Measurements from ENCODE around the gene RAMACL.
"Not testable (repeated sequence)": the region's sequence is repeated elsewhere in the genome, so short reads cannot be mapped to it uniquely, and the experiment has no call there.

RAMACL gene

DNA sequence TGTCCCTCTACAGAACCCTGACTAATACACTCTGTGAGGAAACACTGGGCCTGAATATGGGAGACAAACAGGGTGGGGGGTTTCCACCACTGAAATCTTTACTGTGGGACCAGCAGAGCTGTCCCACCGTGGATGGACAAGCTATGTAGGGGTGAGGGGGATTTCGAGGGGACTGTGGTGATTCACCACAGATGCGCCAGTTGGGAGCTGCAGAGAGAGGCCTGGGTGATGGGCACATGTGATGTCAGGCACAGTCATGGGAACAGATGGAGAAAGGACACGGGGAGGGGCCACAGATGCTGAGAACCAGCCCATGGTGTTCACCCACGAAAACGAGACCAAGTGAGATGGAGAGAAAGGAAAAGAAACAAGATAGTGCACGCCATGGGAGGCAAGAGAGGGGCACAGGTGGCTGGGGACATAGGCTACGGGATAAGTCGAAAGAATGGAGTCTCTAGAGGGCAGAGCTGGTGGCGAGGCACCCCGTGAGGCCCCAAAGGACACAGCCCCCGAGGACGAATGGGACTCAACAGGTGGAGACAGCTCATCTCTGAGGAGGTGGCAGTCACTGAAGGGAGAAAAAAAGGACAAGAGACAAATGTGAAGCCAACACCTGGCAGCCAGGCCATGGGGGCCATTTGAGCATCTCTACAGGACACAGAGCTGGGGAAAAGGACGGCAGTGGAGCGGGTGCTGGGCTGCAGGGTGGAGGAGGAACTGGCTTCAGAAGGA lies 10.5 kb upstream of the RAMACL start:
- no peak for DNase-seq (ENCODE audit: low read depth in 1 of 2, low spot score in 1 of 2)

DNA sequence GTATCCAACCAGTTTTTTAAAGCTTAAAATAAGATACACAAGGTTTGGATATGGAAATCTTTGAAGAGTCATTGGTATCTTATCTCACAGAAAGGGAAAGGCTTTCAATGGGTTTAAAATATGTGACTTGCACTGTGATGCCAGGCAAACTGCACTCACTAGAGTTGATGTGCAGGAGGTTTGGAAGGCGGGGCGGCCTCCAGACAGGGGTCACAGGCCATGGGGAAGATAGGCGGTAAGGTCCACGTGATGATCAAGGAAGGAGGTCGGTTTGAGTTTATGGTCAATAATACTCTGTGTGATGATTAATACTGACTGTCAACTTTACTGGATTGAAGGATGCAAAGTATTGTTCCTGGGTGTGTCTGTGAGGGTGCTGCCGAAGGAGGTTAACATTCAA lies 9.5 kb upstream of the RAMACL start:
- DNase-seq (ENCODE audit: low read depth in 1 of 2, low spot score in 1 of 2): no peak

- DNase-seq (ENCODE audit: low read depth in 1 of 2, low spot score in 1 of 2): no peak
Observed at GRCh38 chr6:166595061-166595780, 8.7 kb upstream of the RAMACL start.

GRCh38 chr6:166592821-166593220 lies 6.3 kb upstream of the RAMACL start:
- DNase-seq (ENCODE audit: low read depth in 1 of 2, low spot score in 1 of 2): no peak

- DNase-seq (ENCODE audit: low read depth in 1 of 2, low spot score in 1 of 2): no peak
Observed at GRCh38 chr6:166591961-166592520, 5.6 kb upstream of the RAMACL start.

GRCh38 chr6:166591026-166591425 lies 4.5 kb upstream of the RAMACL start:
- no peak for DNase-seq (ENCODE audit: low read depth in 1 of 2, low spot score in 1 of 2)

- no peak for DNase-seq (ENCODE audit: low read depth in 1 of 2, low spot score in 1 of 2)
Observed at GRCh38 chr6:166589786-166590574, 3.5 kb upstream of the RAMACL start.

GRCh38 chr6:166589337-166589731 lies 2.9 kb upstream of the RAMACL start:
- DNase-seq (ENCODE audit: low read depth in 1 of 2, low spot score in 1 of 2): no peak

DNA sequence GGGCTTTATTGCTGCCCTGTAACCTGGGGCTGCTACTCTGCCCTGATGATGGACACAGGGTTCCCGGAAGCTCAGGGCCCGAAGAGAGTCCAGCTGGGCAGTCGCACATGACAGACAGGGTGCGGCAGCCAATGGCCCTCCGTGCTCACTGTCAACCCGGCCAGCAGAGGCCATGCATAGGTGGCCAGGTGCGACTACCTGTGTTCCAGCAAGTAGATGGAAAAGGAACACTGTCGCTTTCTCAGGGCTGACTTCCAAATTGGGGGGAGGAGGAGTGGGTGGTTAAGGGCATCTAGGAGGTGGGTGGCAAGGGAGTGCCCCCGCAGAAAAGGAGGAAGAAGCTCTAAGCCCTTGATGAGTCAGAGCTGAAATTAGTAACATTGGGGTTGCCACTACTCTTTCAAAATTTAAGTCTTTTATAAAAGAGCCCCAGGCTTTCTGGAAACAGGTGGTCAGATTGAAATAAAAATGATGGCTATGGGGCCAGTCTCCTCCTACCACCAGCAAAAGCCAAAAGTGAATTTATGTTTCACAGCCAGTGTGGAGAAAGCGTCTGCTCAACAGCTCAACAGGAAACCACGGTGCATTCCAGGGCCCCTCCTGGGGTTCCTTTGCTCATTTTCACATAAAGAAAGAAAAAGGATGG lies 2.3 kb upstream of the RAMACL start:
- no peak for DNase-seq (ENCODE audit: low read depth in 1 of 2, low spot score in 1 of 2)

DNA sequence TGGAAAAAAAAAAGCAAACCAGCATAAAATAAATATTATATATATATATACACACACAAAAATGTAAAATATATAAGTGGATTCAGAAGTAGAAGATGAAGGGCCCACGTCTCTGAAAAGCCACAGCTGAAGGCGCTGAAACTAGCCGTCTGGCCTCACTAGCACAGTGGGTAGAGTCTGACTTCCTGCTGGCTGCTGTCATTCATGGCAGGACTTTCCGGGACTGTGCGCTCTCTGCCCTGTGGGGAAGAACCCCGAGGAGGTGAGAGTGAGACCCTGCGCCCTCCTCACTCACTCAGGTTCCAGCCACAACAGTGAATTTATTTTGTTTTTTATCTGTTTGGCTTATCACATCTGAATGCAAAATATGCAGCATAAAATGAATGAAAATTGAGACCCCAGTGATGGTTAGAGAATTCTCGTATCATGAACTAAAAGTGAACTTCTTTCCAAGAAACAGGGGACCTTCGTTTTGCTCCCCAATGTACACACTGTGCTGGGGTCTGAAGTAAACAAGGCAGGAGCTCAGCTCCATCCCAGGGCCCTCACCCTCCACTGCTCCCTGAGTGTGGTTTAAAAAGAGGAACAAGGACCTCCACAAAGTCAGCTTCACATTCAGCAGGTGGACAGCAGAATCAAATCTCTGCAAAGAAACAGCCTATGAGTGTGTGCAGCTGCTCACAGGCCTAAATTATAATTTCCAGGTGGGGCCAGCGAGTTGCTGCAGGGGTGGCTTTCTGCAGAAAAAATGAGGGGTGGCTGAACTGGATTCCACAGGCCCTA lies 1.3 kb upstream of the RAMACL start:
- DNase-seq (ENCODE audit: low read depth in 1 of 2, low spot score in 1 of 2): no peak

DNA sequence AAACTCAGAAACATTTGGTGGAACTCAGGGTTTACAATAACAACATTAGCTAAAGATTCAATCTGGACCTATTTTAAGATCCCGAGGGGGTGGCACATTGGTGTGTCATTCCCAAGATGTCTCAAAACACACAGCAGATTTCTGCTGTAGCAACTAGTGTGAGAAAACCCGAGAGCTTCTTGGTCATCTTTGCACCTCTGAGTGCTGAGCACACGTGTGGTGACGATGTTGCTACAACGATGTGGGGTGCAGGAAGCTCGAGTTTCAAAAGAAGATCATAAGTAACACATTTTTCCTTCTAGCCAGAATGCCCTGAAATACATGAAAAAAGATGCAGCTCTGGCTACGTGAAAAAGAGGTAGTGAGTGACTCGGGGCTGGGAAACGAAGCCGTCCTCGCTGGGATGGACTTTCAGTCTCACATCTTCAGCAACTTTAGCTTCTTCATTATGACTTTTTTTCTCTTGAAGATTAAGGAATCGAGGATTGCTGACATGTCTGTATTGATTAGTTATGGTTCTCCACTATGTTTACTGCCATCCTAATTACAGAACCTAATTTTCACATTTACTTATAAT lies 1.5 kb downstream of the RAMACL start:
- DNase-seq (ENCODE audit: low read depth in 1 of 2, low spot score in 1 of 2): no peak

DNA sequence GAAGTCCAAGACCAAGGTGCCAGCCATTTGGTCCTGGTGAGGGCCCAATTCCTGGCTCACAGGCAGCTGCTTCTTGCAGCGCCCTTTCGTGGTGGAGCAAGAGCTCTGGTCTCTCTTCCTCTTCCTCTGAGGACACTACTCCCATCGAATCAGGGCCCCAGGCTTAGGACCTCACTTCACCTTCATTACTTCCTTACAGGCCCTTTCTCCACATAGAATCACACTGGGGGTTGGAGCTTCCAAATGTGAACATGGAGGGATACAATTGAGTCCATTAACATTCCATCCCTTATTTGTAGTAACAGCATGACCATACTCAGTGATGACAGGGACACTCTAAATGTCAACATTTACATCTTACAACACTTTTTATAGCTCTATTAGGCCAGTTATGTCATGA lies 2.3 kb downstream of the RAMACL start:
- no peak for DNase-seq (ENCODE audit: low read depth in 1 of 2, low spot score in 1 of 2)

- DNase-seq (ENCODE audit: low read depth in 1 of 2, low spot score in 1 of 2): no peak
Observed at GRCh38 chr6:166583230-166583965, 3.1 kb downstream of the RAMACL start.

- no peak for DNase-seq (ENCODE audit: low read depth in 1 of 2, low spot score in 1 of 2)
Observed at GRCh38 chr6:166582258-166582657, 4.2 kb downstream of the RAMACL start.

GRCh38 chr6:166581801-166582200 lies 4.7 kb downstream of the RAMACL start:
- not testable (repeated sequence) for DNase-seq (ENCODE audit: low read depth in 1 of 2, low spot score in 1 of 2)

DNA sequence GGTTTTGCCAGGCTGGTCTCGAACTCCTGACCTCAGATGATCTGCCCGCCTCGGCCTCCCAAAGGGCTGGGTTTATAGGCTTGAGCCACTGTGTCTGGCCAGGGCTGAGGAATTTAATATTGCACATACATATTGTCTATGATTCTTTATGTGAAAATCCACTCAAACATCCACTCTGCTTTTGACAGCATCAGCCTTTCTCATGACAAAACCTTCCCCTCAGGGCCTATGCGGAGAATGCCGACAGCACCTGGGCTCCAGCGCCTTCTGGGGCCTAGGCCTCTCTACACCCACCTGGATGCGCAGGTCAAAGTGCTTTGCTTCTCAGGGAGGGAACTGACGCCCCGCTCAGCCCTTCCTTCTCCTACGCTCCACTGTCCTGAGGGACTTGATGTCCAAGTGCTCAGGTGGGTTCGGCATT lies 5.4 kb downstream of the RAMACL start:
- no peak for DNase-seq (ENCODE audit: low read depth in 1 of 2, low spot score in 1 of 2)

DNA sequence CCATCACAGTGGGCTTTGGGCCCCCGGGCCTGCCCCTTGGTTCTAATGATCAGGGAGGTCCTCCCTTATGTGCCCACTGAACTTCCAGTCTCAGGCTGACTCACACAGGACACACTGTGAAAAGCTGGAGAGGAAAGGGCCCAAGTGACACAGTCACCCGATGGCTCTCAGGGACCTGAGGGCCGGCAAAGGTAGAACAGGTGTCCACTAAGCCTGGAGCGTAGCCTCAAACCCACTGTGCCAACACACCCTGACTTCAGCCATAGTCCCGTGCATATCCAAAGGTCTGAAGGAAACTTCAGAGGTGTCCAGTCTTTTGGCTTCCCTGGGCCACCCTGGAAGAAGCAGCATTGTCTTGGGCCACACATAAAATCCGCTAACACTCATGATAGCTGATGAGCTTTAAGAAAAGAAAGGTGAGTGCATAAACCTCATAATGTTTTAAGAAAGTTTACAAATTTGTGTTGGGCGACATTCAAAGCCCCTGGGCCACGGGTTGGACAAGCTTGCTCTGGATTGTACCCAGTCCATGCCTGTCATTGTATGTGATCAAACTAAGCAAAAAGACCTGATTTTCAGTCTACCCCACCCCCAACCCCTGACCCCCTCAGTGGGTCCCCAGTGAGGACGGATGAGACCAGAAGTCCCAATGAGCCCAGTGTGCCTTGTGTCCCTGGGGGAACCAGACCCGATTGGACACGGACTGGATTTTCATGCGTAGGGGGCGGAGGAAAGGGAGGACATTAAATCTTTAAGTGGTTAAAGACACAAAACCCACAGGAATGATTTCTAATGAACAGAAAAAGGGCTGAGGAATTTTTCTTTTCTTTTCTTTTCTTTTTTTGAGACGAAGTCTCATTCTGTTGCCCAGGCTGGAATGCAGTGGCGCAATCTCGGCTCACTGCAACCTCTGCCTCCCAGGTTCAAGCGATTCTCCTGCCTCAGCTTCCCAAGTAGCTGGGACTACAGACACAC lies 6.1 kb downstream of the RAMACL start:
- DNase-seq (ENCODE audit: low read depth in 1 of 2, low spot score in 1 of 2): no peak

- DNase-seq (ENCODE audit: low read depth in 1 of 2, low spot score in 1 of 2): no peak
Observed at GRCh38 chr6:166579237-166579850, 7.1 kb downstream of the RAMACL start.

Measured in activated T-helper 1 cell treated with anti-CD3 and anti-CD28 coated beads, Interleukin-2, amount 50 U/mL, for 16 hours (primary cell).